ENCODE results near the gene BCL2L2. TPM values are rescaled to one million over a fixed set of nuclear protein-coding genes. Genes with fewer than 3 reads are reported as not detected.

The BCL2L2 gene
- total and polyA plus RNA-seq, 2 of the 8 experiments (the other 6 are each of a cell fraction or from before 2014, with no cell fraction given): 9.3 to 13.8 TPM

GRCh38 chr14:23308721-23309445 is 2.2 kb downstream of the BCL2L2 start:
- Histone ChIP-seq H2AFZ (ENCODE audit: low read length) (no peak overlapping the region), H4K91ac (replicated peaks; ENCODE audit: insufficient read length, low read length) (no peak overlapping the region), H3K79me1 (ENCODE audit: low read depth, low read length) (peaks cover 2% of the 10 kb centered on the region; the same call in 1 of the 2 replicates), H4K5ac (ENCODE audit: insufficient read length, low read depth, low read length) (no peak overlapping the region), H3K56ac (replicated peaks; ENCODE audit: insufficient read length, low read depth, low read length) (no peak overlapping the region), H2BK20ac (ENCODE audit: low read length) (no peak overlapping the region), H3K4me3 (ENCODE audit: extremely low read depth in 1 of 4, insufficient read depth in 2 of 4, low read depth in 3 of 4, low read length in 4 of 4) (no peak overlapping the region), H2AK5ac (ENCODE audit: low read depth, low read length) (no peak overlapping the region), H3K4ac (replicated peaks; ENCODE audit: insufficient read length, low read depth, low read length) (no peak overlapping the region), H3K36me3 (ENCODE audit: control insufficient read depth in 2 of 4, insufficient read depth in 4 of 4, low read length in 3 of 4) (peaks cover 0 to 5% (median 1%) of the 10 kb centered on the region in 4 experiments; a peak in 4 of 8 replicates), H3K79me2 (ENCODE audit: control insufficient read depth in 1 of 2, insufficient read depth in 2 of 2, low read length in 2 of 2) (peaks cover 0 to 2% of the 10 kb centered on the region in 2 experiments; a peak in 1 of 4 replicates), H2BK15ac (ENCODE audit: low read length) (no peak overlapping the region), H3K9ac (replicated peaks in 1 of 4; ENCODE audit: extremely low read depth in 1 of 4, low read depth in 3 of 4, low read length in 3 of 4) (no peak overlapping the region), H4K20me1 (replicated peaks in 1 of 2; ENCODE audit: control insufficient read depth in 1 of 2, insufficient read depth in 2 of 2, low read length in 2 of 2) (peaks cover 0 to 5% of the 10 kb centered on the region in 2 experiments), H3K18ac (ENCODE audit: extremely low read depth, low read length) (no peak overlapping the region), H3K9me3 (ENCODE audit: insufficient read depth in 2 of 2, low read depth in 1 of 2, low read length in 1 of 2) (no peaks in the 10 kb centered on the region), H3K14ac (ENCODE audit: insufficient read length) (no peak overlapping the region), H3K23me2 (ENCODE audit: low read depth, low read length) (peaks cover 5% of the 10 kb centered on the region; the same call in 1 of the 2 replicates), H2BK120ac (replicated peaks; ENCODE audit: low read depth, low read length) (no peak overlapping the region), H3K23ac (ENCODE audit: insufficient read length) (no peak overlapping the region), H3K27ac (ENCODE audit: low read depth, low read length) (no peak overlapping the region), H3K4me1 (replicated peaks in 1 of 4; ENCODE audit: control insufficient read depth in 3 of 4, insufficient read depth in 4 of 4, low read length in 3 of 4) (no peaks in the 10 kb centered on the region; a peak in 1 of 7 replicates), H3K27me3 (replicated peaks in 1 of 4; ENCODE audit: control insufficient read depth in 3 of 4, extremely low read depth in 1 of 4, insufficient read depth in 3 of 4, low read length in 3 of 4) (peaks cover 0 to 6% (median under 1%) of the 10 kb centered on the region in 4 experiments; a peak in 3 of 7 replicates), H2BK12ac (ENCODE audit: low read depth, low read length) (no peak overlapping the region), H2BK5ac (ENCODE audit: low read depth, low read length) (no peak overlapping the region), H3K4me2 (ENCODE audit: insufficient read depth in 1 of 2, low read depth in 2 of 2, low read length in 2 of 2) (no peak overlapping the region), H4K8ac (ENCODE audit: extremely low read depth, insufficient read depth, low read length) (no peak overlapping the region; the same call in 1 of the 2 replicates)
- CTCF ChIA-PET (ENCODE audit: partially characterized antibody): interaction anchor here (1.5 to 4.5 kb wide), 4 partner anchors 13 to 71 kb away, joined by 3 to 26 read pairs (median 14); partner anchors contain the start of genes CMTM5 and PABPN1
- DNase-seq (ENCODE audit: low read depth in 1 of 2, low spot score in 2 of 2) (no peak), FAIRE-seq (no peak)
- POLR2A ChIA-PET (ENCODE audit: partially characterized antibody): interaction anchor here (1.0 to 4.8 kb wide), 4 partner anchors 9 to 71 kb away, joined by 3 to 48 read pairs (median 4); partner anchors contain the start of genes PABPN1 and RNF212B
- WGBS, 2 experiments (ENCODE audit: extremely low coverage in 1 of 2, insufficient coverage in 1 of 2, insufficient read length in 1 of 2, insufficient replicate concordance in 2 of 2, low coverage in 1 of 2, low lambda C conversion rate in 2 of 2, missing lambda C conversion rate in 1 of 2): 92% methylated on average over 15 of the region's 17 CpGs; no CpG with 5 or more reads in 1 of the 2 experiments
- TF ChIP-seq HDAC6 (IDR thresholded peaks at IDR 0.05; ENCODE audit: low read depth, low read length) (no peak), JUN (IDR thresholded peaks at IDR 0.05; ENCODE audit: low read depth, low read length) (no peak), SP2 (IDR thresholded peaks at IDR 0.05; ENCODE audit: low read length) (no peak), CREB1 (IDR thresholded peaks at IDR 0.05) (no peak), ZNF274 (IDR thresholded peaks at IDR 0.05; ENCODE audit: borderline replicate concordance, extremely low read depth, low read length) (no peak), ASH2L (IDR thresholded peaks at IDR 0.05; ENCODE audit: low read length) (no peak), CHD2 (IDR thresholded peaks at IDR 0.05; ENCODE audit: low read length) (no peak), EZH2 (IDR thresholded peaks at IDR 0.05; ENCODE audit: low read depth, low read length, severe bottlenecking) (no peak), TCF12 (IDR thresholded peaks at IDR 0.05; ENCODE audit: low read depth, low read length) (no peak), BRCA1 (IDR thresholded peaks at IDR 0.05; ENCODE audit: low read depth, low read length) (no peak), BCL11A (IDR thresholded peaks at IDR 0.05; ENCODE audit: low read depth in 2 of 2, low read length in 2 of 2) (no peak)
- TF ChIP-seq, protein P1, sequence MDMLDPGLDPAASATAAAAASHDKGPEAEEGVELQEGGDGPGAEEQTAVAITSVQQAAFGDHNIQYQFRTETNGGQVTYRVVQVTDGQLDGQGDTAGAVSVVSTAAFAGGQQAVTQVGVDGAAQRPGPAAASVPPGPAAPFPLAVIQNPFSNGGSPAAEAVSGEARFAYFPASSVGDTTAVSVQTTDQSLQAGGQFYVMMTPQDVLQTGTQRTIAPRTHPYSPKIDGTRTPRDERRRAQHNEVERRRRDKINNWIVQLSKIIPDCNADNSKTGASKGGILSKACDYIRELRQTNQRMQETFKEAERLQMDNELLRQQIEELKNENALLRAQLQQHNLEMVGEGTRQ (IDR thresholded peaks at IDR 0.05; ENCODE audit: low read length): no peak

Measured in H1 (cell line).